BE2C (cell line): ENCODE data around the gene PPFIBP2.

Experiments
- DNase-seq: peaks from one replicate; pipeline ENCODE4 v3.0.0-alpha.2; 2020
- H3K27me3 ChIP-seq: fragments of 250-450 bp; sonication (Bioruptor Pico); 2 replicates; pipeline ENCODE4 v1.5.1; 2020; ENCODE audit warnings: mild to moderate bottlenecking
- H3K36me3 ChIP-seq: fragments of 250-450 bp; sonication (Bioruptor Pico); 2 replicates; pipeline ENCODE4 v1.5.1; 2020; ENCODE audit warnings: mild to moderate bottlenecking
- H3K4me1 ChIP-seq: fragments of 250-450 bp; sonication (Bioruptor Pico); 2 replicates; pipeline ENCODE4 v1.5.1; 2020
- H3K4me3 ChIP-seq: 2 replicates; pipeline ENCODE4 v1.5.1; 2011; ENCODE audit warnings: low read depth, low read length
- H3K9me3 ChIP-seq: fragments of 250-450 bp; sonication (Bioruptor Pico); 2 replicates; pipeline ENCODE4 v1.5.1; 2020
- CTCF ChIP-seq: IDR thresholded peaks from 2 replicates; pipeline ENCODE4 v1.5.1; 2012; ENCODE audit warnings: mild to moderate bottlenecking, low read depth, low read length

The PPFIBP2 gene

GRCh38 chr11:7538466-7539454 is 25.0 kb downstream of the PPFIBP2 start:
- no peaks in the 10 kb centered on the region for H3K36me3 ChIP-seq
- no peak for DNase-seq
- no peak for TF ChIP-seq CTCF
- H3K27me3 ChIP-seq, result no peaks in the 10 kb centered on the region
- no peak overlapping the region for H3K4me3 ChIP-seq
- no peaks in the 10 kb centered on the region for H3K9me3 ChIP-seq
- peaks cover 23% of the 10 kb centered on the region for H3K4me1 ChIP-seq

- DNase-seq, result no peak
- Histone ChIP-seq H3K9me3 (no peaks in the 10 kb centered on the region), H3K36me3 (no peaks in the 10 kb centered on the region), H3K4me1 (peaks cover 23% of the 10 kb centered on the region), H3K4me3 (no peak overlapping the region), H3K27me3 (no peaks in the 10 kb centered on the region)
- TF ChIP-seq CTCF, result no peak
Observed at GRCh38 chr11:7540830-7541555, 27.2 kb downstream of the PPFIBP2 start.

GRCh38 chr11:7543302-7543701 is 29.5 kb downstream of the PPFIBP2 start:
- peaks cover 23% of the 10 kb centered on the region for H3K4me1 ChIP-seq
- no peak for TF ChIP-seq CTCF
- DNase-seq, result peak; percentile 33

GRCh38 chr11:7544021-7544420 is 30.2 kb downstream of the PPFIBP2 start:
- no peaks in the 10 kb centered on the region for H3K27me3 ChIP-seq
- no peaks in the 10 kb centered on the region for H3K36me3 ChIP-seq
- H3K9me3 ChIP-seq, result no peaks in the 10 kb centered on the region
- TF ChIP-seq CTCF, result no peak
- DNase-seq, result no peak
- H3K4me1 ChIP-seq, result peaks cover 23% of the 10 kb centered on the region
- no peak overlapping the region for H3K4me3 ChIP-seq

More at GRCh38 chr11:7543302-7543701, 29.5 kb downstream of the PPFIBP2 start:
- H3K4me3 ChIP-seq, result no peak overlapping the region
- no peaks in the 10 kb centered on the region for H3K36me3 ChIP-seq
- no peaks in the 10 kb centered on the region for H3K9me3 ChIP-seq
- H3K27me3 ChIP-seq, result no peaks in the 10 kb centered on the region

- no peaks in the 10 kb centered on the region for H3K36me3 ChIP-seq
- H3K4me3 ChIP-seq, result no peak overlapping the region
- H3K9me3 ChIP-seq, result no peaks in the 10 kb centered on the region
- no peak for DNase-seq
- TF ChIP-seq CTCF, result no peak
- H3K27me3 ChIP-seq, result no peaks in the 10 kb centered on the region
- H3K4me1 ChIP-seq, result peaks cover 22% of the 10 kb centered on the region
Observed at GRCh38 chr11:7545611-7546010, 31.8 kb downstream of the PPFIBP2 start.
